Endometrium (tissue), 2 donors: ENCODE results near the gene RTL9.
"Not testable (repeated sequence)": the region's sequence is repeated elsewhere in the genome, so short reads cannot be mapped to it uniquely, and the experiment has no call there.

Experiments
- FAIRE-seq: peaks from 2 replicates; lab custom pipeline; 2012; peaks lifted over from hg19 to GRCh38; lab: Jason Lieb, UNC
- donor health status: control.
- donor health status: control.

The RTL9 gene

DNA sequence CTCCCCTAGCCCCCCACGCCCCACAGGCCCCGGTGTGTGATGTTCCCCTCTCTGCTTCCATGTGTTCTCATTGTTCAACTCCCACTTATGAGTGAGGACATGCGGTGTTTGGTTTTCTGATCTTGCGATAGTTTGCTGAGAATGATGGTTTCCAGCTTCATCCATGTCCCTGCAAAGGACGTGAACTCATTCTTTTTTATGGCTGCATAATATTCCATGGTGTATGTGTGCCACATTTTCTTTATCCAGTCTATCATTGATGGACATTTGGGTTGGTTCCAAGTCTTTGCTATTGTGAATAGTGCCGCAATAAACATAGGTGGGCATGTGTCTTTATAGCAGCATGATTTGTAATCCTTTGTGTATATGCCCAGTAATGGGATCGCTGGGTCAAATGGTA is 47.6 kb downstream of the RTL9 start:
- not testable (repeated sequence) for FAIRE-seq

DNA sequence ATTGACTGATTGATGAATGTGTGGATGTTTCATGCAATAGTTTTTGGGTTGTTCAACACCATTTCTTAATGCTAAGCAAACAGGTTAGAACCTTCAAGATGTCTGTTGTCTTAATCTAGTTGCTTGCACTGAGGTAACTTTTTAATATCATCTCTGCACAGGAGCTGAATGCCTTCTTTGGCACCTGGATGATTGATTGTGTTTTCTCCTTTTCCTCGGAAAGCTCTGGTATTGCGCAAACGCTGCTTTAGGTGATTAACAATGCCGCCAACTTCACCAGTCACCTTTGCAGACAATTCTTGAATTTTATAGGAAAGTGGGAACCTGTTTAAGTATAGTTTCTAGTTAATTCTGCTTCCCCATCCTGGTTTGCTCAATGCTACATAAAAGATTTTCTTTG is 48.2 kb downstream of the RTL9 start:
- no peak for FAIRE-seq

DNA sequence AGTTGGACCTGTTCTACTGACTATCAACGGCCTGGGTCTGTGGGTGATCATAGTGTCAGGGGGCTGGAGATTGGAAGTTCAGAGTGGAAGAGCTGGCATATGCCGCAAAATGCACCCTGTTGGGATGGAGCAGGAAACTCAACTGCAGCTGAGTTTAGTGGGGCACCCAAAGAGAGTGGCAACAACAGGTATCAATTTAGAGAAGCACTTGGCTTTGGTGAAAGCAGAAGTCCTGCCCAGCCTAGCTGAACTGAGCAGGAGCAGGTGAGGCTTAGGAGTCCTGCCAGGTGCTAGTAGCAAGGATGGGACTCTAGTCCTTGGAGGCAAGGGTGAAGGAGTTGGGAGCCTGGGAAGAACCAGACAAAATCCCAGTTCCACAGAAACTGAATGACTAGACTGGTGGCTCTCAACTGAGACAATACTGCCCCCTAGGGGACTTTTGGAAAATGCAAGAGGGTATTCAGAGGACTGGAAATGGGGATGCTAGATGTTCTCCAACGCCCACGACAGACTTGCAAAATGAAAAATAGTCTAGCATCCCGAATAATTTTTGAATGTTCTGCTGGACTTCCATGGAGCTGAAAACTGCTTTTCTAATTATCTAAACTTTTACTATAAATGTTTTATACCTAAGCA is 49.4 kb downstream of the RTL9 start:
- FAIRE-seq: no peak
